ENCODE data around the gene NR1I2.

NR1I2 gene

GRCh38 chr3:119817071-119817470 is 35.2 kb downstream of the NR1I2 start:
- in situ Hi-C loops (cut with HindIII; ENCODE audit: low sequenced_read_pairs): loop anchor here (10.0 kb wide), 1 partner anchor 358 kb away; no protein-coding TSS in a partner anchor

- in situ Hi-C loops (cut with HindIII; ENCODE audit: low sequenced_read_pairs): loop anchor here (10.0 kb wide), 1 partner anchor 357 kb away; no protein-coding TSS in a partner anchor
Measured at GRCh38 chr3:119817583-119818363, 35.9 kb downstream of the NR1I2 start.

- in situ Hi-C loops (cut with HindIII; ENCODE audit: low sequenced_read_pairs): loop anchor here (10.0 kb wide), 1 partner anchor 356 kb away; no protein-coding TSS in a partner anchor
Measured at GRCh38 chr3:119818937-119819336, 37.0 kb downstream of the NR1I2 start.

GRCh38 chr3:119819806-119820205 is 37.9 kb downstream of the NR1I2 start:
- in situ Hi-C loops (cut with HindIII; ENCODE audit: low sequenced_read_pairs): loop anchor here (10.0 kb wide), 1 partner anchor 355 kb away; no protein-coding TSS in a partner anchor

GRCh38 chr3:119825820-119826219 is 43.9 kb downstream of the NR1I2 start:
- in situ Hi-C loops (cut with HindIII; ENCODE audit: low sequenced_read_pairs): no loop called here

- in situ Hi-C loops (cut with HindIII; ENCODE audit: low sequenced_read_pairs): no loop called here
Measured at GRCh38 chr3:119826711-119827608, 45.1 kb downstream of the NR1I2 start.

GRCh38 chr3:119829420-119829819 is 47.5 kb downstream of the NR1I2 start:
- in situ Hi-C loops (cut with HindIII; ENCODE audit: low sequenced_read_pairs): no loop called here

- in situ Hi-C loops (cut with HindIII; ENCODE audit: low sequenced_read_pairs): no loop called here
Measured at GRCh38 chr3:119831022-119831421, 49.1 kb downstream of the NR1I2 start.

- in situ Hi-C loops (cut with HindIII; ENCODE audit: low sequenced_read_pairs): no loop called here
Measured at GRCh38 chr3:119831941-119832371, 50.1 kb downstream of the NR1I2 start.

GRCh38 chr3:119834754-119835370 is 53.0 kb downstream of the NR1I2 start:
- in situ Hi-C loops (cut with HindIII; ENCODE audit: low sequenced_read_pairs): no loop called here

- in situ Hi-C loops (cut with HindIII; ENCODE audit: low sequenced_read_pairs): no loop called here
Measured at GRCh38 chr3:119835556-119835955, 53.7 kb downstream of the NR1I2 start.

- in situ Hi-C loops (cut with HindIII; ENCODE audit: low sequenced_read_pairs): no loop called here
Measured at GRCh38 chr3:119841808-119842471, 60.0 kb downstream of the NR1I2 start.

- in situ Hi-C loops (cut with HindIII; ENCODE audit: low sequenced_read_pairs): no loop called here
Measured at GRCh38 chr3:119849126-119849525, 67.2 kb downstream of the NR1I2 start.

GRCh38 chr3:119856695-119857094 is 74.8 kb downstream of the NR1I2 start:
- in situ Hi-C loops (cut with HindIII; ENCODE audit: low sequenced_read_pairs): no loop called here

GRCh38 chr3:119858957-119859356 is 77.1 kb downstream of the NR1I2 start:
- in situ Hi-C loops (cut with HindIII; ENCODE audit: low sequenced_read_pairs): no loop called here

- in situ Hi-C loops (cut with HindIII; ENCODE audit: low sequenced_read_pairs): no loop called here
Measured at GRCh38 chr3:119859728-119860127, 77.8 kb downstream of the NR1I2 start.

- in situ Hi-C loops (cut with HindIII; ENCODE audit: low sequenced_read_pairs): no loop called here
Measured at GRCh38 chr3:119861681-119862080, 79.8 kb downstream of the NR1I2 start.

- in situ Hi-C loops (cut with HindIII; ENCODE audit: low sequenced_read_pairs): no loop called here
Measured at GRCh38 chr3:119862616-119863015, 80.7 kb downstream of the NR1I2 start.

GRCh38 chr3:119864476-119864875 is 82.6 kb downstream of the NR1I2 start:
- in situ Hi-C loops (cut with HindIII; ENCODE audit: low sequenced_read_pairs): no loop called here
